Stimulated activated naive CD8-positive, alpha-beta T cell treated with anti-CD3 and anti-CD28 coated beads, Interleukin-15, amount 100 ng/mL, for 72 hours (primary cell): ENCODE data around the gene ADGB.
A peak's percentile ranks its signal among the peaks of the same experiment; 100 is the strongest.
"Not testable (repeated sequence)": the region's sequence is repeated elsewhere in the genome, so short reads cannot be mapped to it uniquely, and the experiment has no call there.

Source experiments
- ATAC-seq: fragments of 150-1000 bp; cut with Tn5 transposase; 2 replicates; pipeline ENCODE4 v1.10.0; 2021; ENCODE audit warnings: mild to moderate bottlenecking, moderate library complexity
- DNase-seq, 2 donors: peaks; one replicate each; pipeline ENCODE4 v3.0.0; 2021 to 2022
- H3K27ac Mint-ChIP-seq, 2 donors: one replicate each; pipeline ENCODE4 v1.8.0; 2022; ENCODE audit warnings: mild to moderate bottlenecking in 2 of 2, mixed read lengths in 2 of 2, moderate library complexity in 2 of 2
- H3K27me3 Mint-ChIP-seq: one replicate; pipeline ENCODE4 v1.8.0; 2022; ENCODE audit warnings: mixed read lengths
- H3K4me1 Mint-ChIP-seq: one replicate; pipeline ENCODE4 v1.8.0; 2022; ENCODE audit warnings: mild to moderate bottlenecking, mixed read lengths
- H3K4me3 Mint-ChIP-seq, 2 donors: one replicate each; pipeline ENCODE4 v1.8.0; 2022; ENCODE audit warnings: mild to moderate bottlenecking in 2 of 2, mixed read lengths in 2 of 2, moderate library complexity in 1 of 2
- H3K9me3 Mint-ChIP-seq, 2 donors: one replicate each; pipeline ENCODE4 v1.8.0; 2022; ENCODE audit warnings: mixed read lengths in 2 of 2

Gene ADGB

DNA sequence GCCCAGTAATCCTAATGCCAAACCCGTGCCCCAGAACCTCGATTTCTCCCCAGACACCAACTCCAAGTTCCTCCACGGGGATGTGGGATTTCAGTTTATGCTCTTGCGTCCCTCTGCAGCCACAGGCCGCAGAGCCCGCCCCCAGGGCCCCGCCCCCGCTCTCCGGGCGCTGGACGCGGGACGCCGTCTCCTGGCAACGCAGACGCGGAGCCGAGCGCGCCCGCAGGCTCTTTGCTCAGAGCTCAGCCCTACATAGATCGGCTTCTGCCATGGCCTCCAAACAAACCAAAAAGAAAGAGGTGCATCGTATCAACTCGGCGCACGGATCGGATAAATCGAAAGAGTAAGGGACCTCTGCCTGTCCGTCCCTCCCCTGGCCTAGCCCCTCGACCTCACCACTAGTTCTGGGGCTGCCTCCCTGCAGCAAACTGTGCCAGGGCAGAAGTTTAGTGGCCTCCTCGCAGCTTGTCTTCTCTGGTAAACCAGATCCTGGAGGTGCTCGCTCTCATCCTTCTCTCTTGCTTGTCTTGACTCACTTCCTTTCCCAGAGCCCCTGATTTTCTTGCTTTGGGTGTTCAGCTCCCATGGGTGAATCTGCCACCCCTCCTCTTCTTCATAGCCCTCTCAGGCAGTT, at the start of gene ADGB:
Gene ADGB (plus strand): TSS at position 201 of the 634 bp plus-strand sequence. CDS start 69 bp downstream, at position 270.
- no peak for DNase-seq
- no peak for ATAC-seq
- Mint-ChIP-seq H3K27ac (no peak within 1 kb of the TSS), H3K27me3 (peaks cover 36% of the 10 kb centered on the region), H3K4me1 (peaks cover 9% of the 10 kb centered on the region), H3K4me3 (peak within 1 kb of the TSS; percentile 38 to 71), H3K9me3 (no peaks in the 10 kb centered on the region)

DNA sequence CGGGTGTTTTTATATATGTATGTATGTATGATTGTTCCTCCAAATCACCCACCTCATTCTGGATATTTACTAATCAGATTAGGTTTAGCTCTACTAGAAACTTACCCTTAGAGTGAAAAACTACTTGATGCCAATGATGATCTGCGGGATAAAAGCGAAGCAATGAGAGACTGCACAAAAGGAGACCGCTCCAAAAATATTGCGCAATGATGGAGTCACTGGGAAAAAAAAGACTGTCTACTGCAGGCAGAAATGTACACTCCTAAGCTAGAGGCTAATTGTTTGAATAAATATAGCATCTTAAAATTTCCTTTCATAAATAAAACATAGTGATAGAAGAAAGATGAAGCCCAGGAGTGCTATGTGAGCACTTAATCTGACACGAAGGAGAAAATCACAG, 47.9 kb upstream of the ADGB start:
- Mint-ChIP-seq H3K27ac (no peak overlapping the region), H3K4me3 (no peak overlapping the region), H3K27me3 (no peaks in the 10 kb centered on the region), H3K9me3 (no peaks in the 10 kb centered on the region), H3K4me1 (no peaks in the 10 kb centered on the region)
- no peak for ATAC-seq
- no peak for DNase-seq

DNA sequence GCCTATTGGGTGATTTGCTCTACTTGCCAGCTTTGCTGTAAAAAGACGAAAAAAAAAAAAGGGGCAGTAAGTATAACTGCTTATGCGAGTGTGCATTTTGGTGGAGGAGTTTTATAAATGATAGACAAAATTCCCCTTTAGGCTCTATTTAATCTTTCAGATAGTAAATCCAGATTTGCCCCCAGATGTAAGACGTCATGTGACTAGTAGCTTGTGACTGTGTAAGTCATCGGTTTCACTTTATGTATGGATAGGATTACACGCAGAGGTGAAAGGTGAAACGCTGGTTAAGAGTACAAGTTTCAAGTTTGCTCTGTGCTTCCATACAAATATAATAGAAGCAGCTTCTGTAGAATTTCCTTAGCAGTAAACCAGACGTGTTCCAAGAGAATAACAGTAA, 47.2 kb upstream of the ADGB start:
- no peak overlapping the region for H3K27ac Mint-ChIP-seq
- no peaks in the 10 kb centered on the region for H3K4me1 Mint-ChIP-seq

DNA sequence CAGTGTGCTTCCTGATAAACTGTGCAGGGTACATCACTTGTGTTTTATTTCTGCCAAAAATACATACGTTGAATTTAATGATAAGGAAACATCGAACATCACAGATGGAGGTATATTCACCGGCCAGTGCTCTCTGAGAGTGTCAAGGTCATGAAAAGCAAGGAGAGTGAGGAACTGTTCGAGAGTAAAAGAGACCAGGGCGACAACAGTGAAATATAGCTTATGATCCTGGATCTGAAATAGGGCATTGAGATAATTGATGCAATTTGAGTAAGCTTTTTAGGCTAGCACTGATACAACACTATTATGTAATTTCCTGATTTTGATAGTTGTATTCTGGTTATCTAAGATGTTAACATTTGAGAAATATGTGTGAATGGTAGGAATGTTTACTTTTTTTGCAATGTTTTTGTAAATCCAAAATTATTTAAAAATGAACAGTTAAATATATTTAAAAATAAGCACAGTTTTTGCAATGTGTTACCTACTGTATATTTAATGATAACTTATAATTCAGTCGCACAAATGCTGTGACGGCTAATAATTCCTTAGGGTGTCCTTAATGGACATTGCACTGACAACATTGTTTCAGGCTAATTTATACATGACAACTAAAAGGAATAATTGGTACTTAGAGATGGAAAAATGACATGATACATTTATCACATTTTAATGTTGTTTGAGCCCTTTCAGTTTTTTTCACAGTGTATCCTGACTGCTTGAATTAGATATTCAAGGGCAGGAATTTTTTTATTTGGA, 45.2 kb upstream of the ADGB start:
- Mint-ChIP-seq H3K27ac (no peak overlapping the region), H3K9me3 (no peaks in the 10 kb centered on the region), H3K27me3 (no peaks in the 10 kb centered on the region), H3K4me1 (no peaks in the 10 kb centered on the region), H3K4me3 (no peak overlapping the region)
- no peak for ATAC-seq
- DNase-seq = no peak

More for the DNA sequence above, 47.2 kb upstream of the ADGB start:
- Mint-ChIP-seq H3K27me3 (no peaks in the 10 kb centered on the region), H3K9me3 (no peaks in the 10 kb centered on the region), H3K4me3 (no peak overlapping the region)
- DNase-seq (no peak), ATAC-seq (no peak)

DNA sequence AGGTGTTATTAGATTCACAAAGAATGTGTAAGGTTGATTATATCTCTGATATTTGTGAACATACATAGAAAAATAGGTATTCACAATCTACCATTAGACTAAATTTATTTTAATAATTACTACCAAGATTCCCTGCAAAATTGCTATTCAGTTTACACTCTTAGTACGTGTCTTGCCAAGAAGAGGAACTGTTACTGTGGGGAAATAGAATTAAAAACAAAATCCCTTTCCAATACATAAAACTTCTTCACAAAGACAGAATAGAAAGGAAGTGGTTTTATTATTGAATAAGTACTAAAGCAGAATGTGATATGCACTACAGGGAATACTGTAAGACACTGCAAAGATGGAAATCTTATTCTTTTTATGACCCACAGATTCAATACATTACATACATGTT, 38.2 kb upstream of the ADGB start:
- H3K9me3 Mint-ChIP-seq = peaks cover 0 to 7% of the 10 kb centered on the region in 2 donors
- H3K27me3 Mint-ChIP-seq = no peaks in the 10 kb centered on the region
- no peak overlapping the region for H3K27ac Mint-ChIP-seq
- DNase-seq (no peak), ATAC-seq (no peak)
- no peak overlapping the region for H3K4me3 Mint-ChIP-seq
- no peaks in the 10 kb centered on the region for H3K4me1 Mint-ChIP-seq

DNA sequence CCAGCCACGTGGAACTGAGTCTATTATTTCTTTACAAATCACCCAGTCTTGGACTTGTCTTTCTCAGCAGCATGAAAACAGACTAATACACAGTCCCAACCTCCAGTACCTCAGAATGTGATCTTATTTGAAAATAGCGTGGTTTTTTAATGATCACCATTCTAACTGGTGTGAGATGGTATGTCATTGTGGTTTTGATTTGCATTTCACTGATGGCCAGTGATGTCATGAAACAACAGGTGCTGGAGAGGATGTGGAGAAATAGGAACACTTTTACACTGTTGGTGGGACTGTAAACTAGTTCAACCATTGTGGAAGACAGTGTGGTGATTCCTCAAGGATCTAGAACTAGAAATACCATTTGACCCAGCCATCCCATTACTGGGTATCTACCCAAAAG, 32.1 kb upstream of the ADGB start:
- not testable (repeated sequence) for ATAC-seq
- H3K9me3 Mint-ChIP-seq = peaks cover 19 to 27% of the 10 kb centered on the region in 2 donors

DNA sequence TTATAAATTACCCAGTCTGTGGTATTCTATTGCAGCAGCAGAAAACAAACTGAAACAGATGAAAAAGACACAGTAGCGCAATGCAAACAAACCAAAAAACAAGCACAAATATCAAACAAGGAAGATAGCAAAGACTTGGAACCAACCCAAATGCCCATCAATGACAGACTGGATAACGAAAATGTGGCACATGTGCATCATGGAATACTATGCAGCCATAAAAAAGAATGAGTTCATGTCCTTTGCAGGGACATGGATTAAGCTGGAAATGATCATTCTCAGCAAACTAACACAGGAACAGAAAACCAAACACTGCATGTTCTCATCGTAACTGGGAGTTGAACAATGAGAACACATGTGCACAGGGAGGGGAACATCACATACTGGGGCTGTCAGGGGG, 30.2 kb upstream of the ADGB start:
- not testable (repeated sequence) for H3K4me3 Mint-ChIP-seq, ATAC-seq, H3K27ac Mint-ChIP-seq, DNase-seq, H3K4me1 Mint-ChIP-seq, H3K27me3 Mint-ChIP-seq
- H3K9me3 Mint-ChIP-seq = peaks cover 19 to 27% of the 10 kb centered on the region in 2 donors

More for the DNA sequence above, 32.1 kb upstream of the ADGB start:
- not testable (repeated sequence) for DNase-seq, H3K27me3 Mint-ChIP-seq, H3K4me3 Mint-ChIP-seq, H3K27ac Mint-ChIP-seq, H3K4me1 Mint-ChIP-seq

DNA sequence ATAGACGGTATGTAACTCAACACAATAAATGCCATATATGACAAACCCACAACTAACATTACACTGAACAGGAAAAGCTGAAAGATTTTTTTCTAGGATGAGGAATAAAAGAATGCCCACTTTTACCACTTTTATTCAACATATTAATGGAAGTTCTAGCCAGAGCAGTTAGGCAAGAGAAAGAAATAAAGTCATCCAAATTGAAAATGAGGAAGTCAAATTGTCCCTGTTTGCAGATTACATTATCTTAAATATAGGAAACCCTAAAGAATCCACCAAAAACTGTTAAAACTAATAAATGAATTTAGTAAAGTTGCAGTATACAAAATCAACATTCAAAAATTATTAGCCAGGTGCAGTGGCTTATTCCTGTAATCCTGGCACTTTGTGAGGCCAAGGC, 24.6 kb upstream of the ADGB start:
- ATAC-seq = no peak
- H3K27ac Mint-ChIP-seq = no peak overlapping the region

DNA sequence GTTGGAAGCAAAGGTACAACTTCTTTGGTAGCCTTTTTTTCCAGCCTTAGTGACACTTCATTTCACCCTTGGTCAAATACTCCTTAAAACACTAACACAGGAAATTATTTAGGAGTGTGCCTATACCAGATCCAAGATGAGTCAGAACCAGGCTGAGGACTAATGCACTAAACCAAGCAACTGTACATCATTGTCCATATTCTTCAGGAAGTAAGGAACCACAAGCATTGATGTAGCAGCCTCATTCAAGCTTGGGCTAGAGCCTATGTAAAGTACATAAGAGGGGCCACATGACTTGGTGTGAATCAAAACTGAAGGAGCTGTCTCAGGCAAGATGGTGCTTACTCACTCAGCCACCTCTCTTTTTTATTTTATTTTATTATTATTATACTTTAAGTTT, 20.7 kb upstream of the ADGB start:
- Mint-ChIP-seq H3K4me3 (no peak overlapping the region), H3K4me1 (no peaks in the 10 kb centered on the region), H3K9me3 (no peaks in the 10 kb centered on the region), H3K27me3 (no peaks in the 10 kb centered on the region), H3K27ac (no peak overlapping the region)
- no peak for ATAC-seq
- no peak for DNase-seq

More for the DNA sequence above, 24.6 kb upstream of the ADGB start:
- H3K9me3 Mint-ChIP-seq = peaks cover 12 to 17% of the 10 kb centered on the region in 2 donors
- H3K27me3 Mint-ChIP-seq = no peaks in the 10 kb centered on the region
- DNase-seq = no peak
- H3K4me3 Mint-ChIP-seq = no peak overlapping the region
- H3K4me1 Mint-ChIP-seq = no peaks in the 10 kb centered on the region

DNA sequence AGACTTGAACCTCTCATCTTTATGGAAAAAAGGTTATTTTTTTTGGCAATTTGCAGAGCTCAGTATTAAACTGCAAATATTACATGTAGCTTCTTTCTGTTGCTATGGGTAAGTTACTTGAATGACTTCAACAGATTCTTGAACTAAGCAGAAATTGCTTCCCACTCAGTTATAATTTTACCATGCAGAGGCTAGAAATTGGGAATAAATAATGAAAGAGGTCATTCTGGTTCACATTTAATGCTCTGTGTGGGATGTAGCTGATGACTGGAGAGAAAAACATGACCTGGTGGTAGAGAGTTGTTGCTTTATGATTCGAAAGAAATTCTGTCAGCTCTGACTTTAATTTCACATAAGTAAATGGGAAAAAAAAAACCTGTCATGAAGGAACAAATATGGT, 16.8 kb upstream of the ADGB start:
- Mint-ChIP-seq H3K4me1 (no peaks in the 10 kb centered on the region), H3K27me3 (no peaks in the 10 kb centered on the region), H3K9me3 (no peaks in the 10 kb centered on the region), H3K4me3 (no peak overlapping the region), H3K27ac (peak overlapping the region in 1 of 2 donors; percentile 59)
- DNase-seq (no peak), ATAC-seq (no peak)

DNA sequence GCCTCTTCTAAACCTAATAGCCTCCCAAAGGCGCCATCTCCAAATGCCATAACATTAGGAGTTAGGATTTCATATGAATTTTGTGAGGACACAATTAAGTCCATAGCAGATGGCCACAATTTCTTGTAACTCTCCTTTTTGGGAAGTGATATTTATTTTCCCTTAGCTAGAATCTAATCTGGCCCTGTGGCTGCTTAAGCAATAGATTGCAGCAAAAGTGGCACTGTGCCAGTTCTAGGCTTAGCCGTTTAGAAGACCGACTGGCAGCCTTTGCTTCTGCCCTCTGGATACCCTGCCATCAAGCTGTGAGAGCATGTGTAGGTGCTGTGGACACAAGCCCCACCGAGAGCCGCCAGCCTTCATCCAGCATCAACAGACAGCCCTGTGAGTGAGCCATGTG, 15.9 kb upstream of the ADGB start:
- DNase-seq (no peak), ATAC-seq (no peak)
- H3K4me3 Mint-ChIP-seq = no peak overlapping the region

DNA sequence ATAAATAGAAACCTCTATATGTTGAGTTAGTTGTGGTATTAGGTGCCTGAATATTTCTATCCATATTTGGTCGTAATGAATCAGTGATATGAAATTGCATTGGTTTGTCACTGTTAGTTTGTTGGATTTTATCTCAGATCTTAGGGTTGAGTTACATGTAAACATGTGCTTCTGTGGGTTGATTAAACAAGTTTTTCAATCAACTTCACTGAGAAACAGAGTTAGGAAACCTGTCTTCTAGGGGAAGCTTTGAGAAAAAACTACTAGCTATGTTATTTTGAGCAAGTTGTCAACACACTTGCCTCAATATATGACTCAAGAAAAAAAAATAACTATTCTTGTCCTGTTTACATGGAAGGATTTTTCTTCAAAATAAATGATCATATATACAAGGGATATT, 14.8 kb upstream of the ADGB start:
- Mint-ChIP-seq H3K27ac (no peak overlapping the region), H3K27me3 (no peaks in the 10 kb centered on the region), H3K4me3 (no peak overlapping the region), H3K9me3 (no peaks in the 10 kb centered on the region), H3K4me1 (no peaks in the 10 kb centered on the region)
- no peak for DNase-seq
- no peak for ATAC-seq

More for the DNA sequence above, 15.9 kb upstream of the ADGB start:
- no peaks in the 10 kb centered on the region for H3K4me1 Mint-ChIP-seq
- no peak overlapping the region for H3K27ac Mint-ChIP-seq
- no peaks in the 10 kb centered on the region for H3K27me3 Mint-ChIP-seq
- H3K9me3 Mint-ChIP-seq = no peaks in the 10 kb centered on the region

DNA sequence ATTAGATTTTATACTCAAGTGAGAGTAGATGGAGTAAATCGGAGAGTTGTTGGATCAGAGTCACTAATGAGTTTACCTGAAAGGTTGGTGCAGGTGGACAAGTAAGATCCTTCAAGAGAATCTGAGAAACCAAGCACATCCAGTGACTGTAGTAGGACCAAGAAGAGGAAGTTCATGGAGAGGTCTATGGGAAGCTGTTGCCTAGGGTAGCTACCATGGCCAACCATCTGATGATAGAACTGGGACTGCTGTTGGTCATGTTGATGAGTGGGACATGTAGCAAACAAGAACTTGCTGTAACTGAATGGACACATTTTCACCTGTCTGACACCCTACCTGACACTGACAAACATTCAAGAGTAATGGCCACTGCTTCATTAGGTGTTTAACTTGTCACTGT, 11.3 kb upstream of the ADGB start:
- Mint-ChIP-seq H3K27ac (no peak overlapping the region), H3K4me1 (no peaks in the 10 kb centered on the region), H3K4me3 (no peak overlapping the region), H3K27me3 (no peaks in the 10 kb centered on the region), H3K9me3 (no peaks in the 10 kb centered on the region)
- ATAC-seq (no peak), DNase-seq (no peak)

DNA sequence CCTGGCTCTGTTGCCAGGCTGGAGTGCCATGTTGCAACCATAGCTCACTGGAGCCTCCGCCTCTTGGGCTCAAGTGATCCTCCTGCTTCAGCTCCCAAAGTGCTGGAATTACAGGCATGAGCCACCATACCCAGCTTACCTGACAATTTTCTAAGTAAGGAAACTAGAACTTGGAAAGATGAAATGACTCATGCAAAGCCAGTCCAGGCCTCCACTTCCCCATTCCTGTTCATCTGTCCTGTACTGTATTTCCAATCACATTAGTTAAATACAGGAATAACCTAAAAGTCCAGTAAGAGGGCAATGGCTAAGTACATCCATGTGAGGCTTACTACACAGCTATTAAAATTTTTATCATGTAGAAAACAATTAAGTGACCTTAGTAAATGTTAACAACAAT, 8.3 kb upstream of the ADGB start:
- H3K27me3 Mint-ChIP-seq = peaks cover 5% of the 10 kb centered on the region
- DNase-seq = no peak
- H3K27ac Mint-ChIP-seq = no peak overlapping the region
- no peak overlapping the region for H3K4me3 Mint-ChIP-seq
- no peaks in the 10 kb centered on the region for H3K9me3 Mint-ChIP-seq
- no peaks in the 10 kb centered on the region for H3K4me1 Mint-ChIP-seq
- no peak for ATAC-seq

DNA sequence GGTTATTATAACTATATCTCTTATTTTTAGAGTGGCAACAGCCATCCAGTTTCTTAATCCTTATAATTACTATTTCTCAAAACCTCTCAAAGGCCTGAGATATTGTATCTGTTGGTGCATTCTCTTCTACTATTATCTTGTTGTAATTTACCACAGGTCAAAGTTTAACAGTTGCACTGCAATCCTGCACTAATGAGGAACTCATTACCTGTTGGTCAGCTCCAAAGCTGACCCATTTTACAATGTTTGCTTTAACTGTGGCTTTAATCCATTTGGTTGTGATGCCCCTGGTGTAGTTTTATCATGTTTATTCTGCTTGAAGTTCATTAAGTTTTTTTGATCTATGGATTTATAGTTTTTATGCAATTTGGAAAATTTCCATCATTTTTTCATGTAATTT, 6.3 kb upstream of the ADGB start:
- Mint-ChIP-seq H3K9me3 (no peaks in the 10 kb centered on the region), H3K27me3 (peaks cover 5% of the 10 kb centered on the region), H3K4me1 (no peaks in the 10 kb centered on the region), H3K4me3 (no peak overlapping the region), H3K27ac (no peak overlapping the region)
- DNase-seq = no peak
- no peak for ATAC-seq

DNA sequence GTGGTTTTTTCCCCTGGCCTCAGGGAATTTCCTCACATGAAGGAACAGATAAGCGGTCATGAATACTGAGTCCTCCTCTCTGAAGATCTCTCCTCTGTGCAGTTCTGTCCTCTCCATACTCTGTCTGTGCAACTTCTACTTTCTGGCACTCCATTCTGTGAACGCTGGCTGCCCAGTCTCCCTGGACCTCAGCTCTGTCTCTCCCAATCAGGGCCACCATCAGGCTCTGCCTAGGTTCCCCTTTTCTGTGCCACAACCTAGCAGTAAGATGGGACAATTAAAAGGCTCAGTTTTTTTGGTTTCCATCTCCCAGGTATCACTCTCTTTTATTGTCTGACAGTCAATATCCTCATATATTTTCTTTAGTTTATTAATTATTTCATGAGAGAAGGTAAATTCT, 4.8 kb upstream of the ADGB start:
- DNase-seq = no peak
- no peak for ATAC-seq
- Mint-ChIP-seq H3K4me3 (no peak overlapping the region), H3K9me3 (no peaks in the 10 kb centered on the region), H3K4me1 (peaks cover 5% of the 10 kb centered on the region), H3K27me3 (peaks cover 18% of the 10 kb centered on the region), H3K27ac (no peak overlapping the region)
